ENCODE results near the gene SLC39A7. TPM values are rescaled to one million over a fixed set of nuclear protein-coding genes. Genes with fewer than 3 reads are reported as not detected.

Gene SLC39A7
- 47.6 to 68.6 TPM (median 54.0 TPM) in 3 replicates for polyA plus RNA-seq
- polyA plus RNA-seq (2011; ENCODE audit: low read depth) = 23.5 TPM
- polyA plus RNA-seq (2011; cell fraction: cytosol; rRNA removed) = 28.0 and 32.5 TPM in 2 replicates
- polyA plus RNA-seq (2011; cell fraction: nucleus; rRNA removed) = 126 and 135 TPM in 2 replicates
- 48.9 and 98.3 TPM in 2 replicates for polyA plus RNA-seq (2012; ENCODE audit: low replicate concordance)
- 36.1 to 86.7 TPM (median 50.6 TPM) in 3 replicates for polyA minus RNA-seq
- polyA minus RNA-seq (2011; cell fraction: cytosol; rRNA and poly(A)+ RNA removed) = 17.3 TPM
- 40.8 and 62.0 TPM in 2 replicates for polyA minus RNA-seq (2011; cell fraction: nucleus; rRNA and poly(A)+ RNA removed)

DNA sequence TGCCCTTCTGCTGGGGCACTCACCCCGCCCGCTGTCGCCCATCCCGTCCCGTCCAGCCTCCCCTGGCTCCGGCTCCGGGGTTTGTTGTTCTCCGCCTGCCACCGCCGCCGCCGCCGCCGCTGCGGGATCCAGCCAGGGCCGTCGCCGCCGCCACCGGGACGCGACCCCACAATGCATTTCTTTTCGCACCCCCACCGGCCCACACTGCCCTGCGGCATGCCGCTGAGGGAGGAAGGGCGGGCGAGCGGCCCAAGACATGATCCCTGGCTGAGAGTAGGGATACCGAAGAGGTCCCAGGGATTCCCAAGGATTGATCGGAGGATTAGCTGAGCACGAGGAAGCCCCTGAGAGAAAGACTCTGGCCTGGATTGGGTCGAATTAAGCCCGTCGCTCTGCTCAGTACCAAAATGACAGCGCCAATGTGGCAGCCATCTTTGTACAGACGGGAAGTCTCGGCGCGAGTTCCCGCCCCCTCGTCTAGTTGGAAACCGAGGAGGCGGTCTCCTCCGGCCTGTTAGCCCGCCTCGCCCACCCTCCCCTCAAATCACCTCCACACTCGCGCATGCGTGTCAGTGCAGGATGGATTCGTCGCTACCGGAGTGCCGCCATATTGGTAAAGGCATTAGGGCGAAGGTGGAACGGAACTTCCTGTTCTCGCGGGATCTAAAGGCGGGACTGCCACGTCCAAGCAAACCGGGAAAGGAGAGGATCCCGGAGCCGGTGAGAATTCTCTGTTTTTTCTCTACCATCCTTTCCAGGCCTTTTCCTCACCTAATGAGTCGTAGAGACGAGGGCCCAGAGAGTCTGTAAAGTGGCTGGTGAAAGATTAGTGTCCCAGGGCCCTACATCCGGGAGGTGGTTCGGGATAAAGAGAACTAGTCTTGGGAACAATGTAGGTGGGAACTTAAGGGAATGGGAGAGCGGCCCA is at the start of gene SLC39A7, which contains the start of gene RXRB:
Gene SLC39A7, plus strand, starts transcription at position 649 of the 928 bp plus-strand sequence. CDS start 379 bp downstream, outside the sequence.
Gene RXRB, minus strand, starts transcription at position 447 of the 928 bp plus-strand sequence. Its CDS starts 189 bp downstream, at position 258.
- H3K4me2 ChIP-seq (ENCODE audit: control insufficient read depth, extremely low read depth, insufficient read depth, low read depth, low read length) = peak within 1 kb of the TSS; percentile 100
- peaks cover 3% of the 10 kb centered on the region for H4K20me1 ChIP-seq (ENCODE audit: control insufficient read depth, extremely low read depth, insufficient read depth, low read length)
- H3K4me3 ChIP-seq (ENCODE audit: control insufficient read depth in 2 of 3, extremely low read depth in 1 of 3, insufficient read depth in 2 of 3, low read depth in 1 of 3, low read length in 3 of 3) = peak within 1 kb of the TSS; percentile 85 to 99 (median 88)
- H3K27ac ChIP-seq (ENCODE audit: control insufficient read depth, insufficient read depth, low read length) = peak within 1 kb of the TSS; percentile 99
- H3K4me1 ChIP-seq (ENCODE audit: control insufficient read depth, extremely low read depth, insufficient read depth, low read length) = peaks cover 32% of the 10 kb centered on the region
- no peaks in the 10 kb centered on the region for H3K27me3 ChIP-seq (ENCODE audit: control insufficient read depth, extremely low read depth, insufficient read depth, low read length)
- H3K9me3 ChIP-seq (ENCODE audit: control insufficient read depth, low read depth, low read length) = no peaks in the 10 kb centered on the region
- peaks cover 38% of the 10 kb centered on the region for H3K79me2 ChIP-seq (ENCODE audit: control insufficient read depth, insufficient read depth, low read length)
- DNase-seq (ENCODE audit: low read depth, low spot score) = peak; percentile 91
- peaks cover 7% of the 10 kb centered on the region for H3K9me1 ChIP-seq (ENCODE audit: control insufficient read depth, extremely low read depth, insufficient read depth, low read length)
- FAIRE-seq = peak; percentile 23
- dilution Hi-C loops (cut with MboI; ENCODE audit: extremely low pct_ligation_motif_present, low sequenced_read_pairs) = no loop called here
- peak within 1 kb of the TSS; percentile 95 for H3K9ac ChIP-seq (ENCODE audit: control insufficient read depth, extremely low read depth, insufficient read depth, low read length)
- TF ChIP-seq EZH2 (IDR thresholded peaks at IDR 0.05; ENCODE audit: low read length) (no peak), CTCF (optimal IDR thresholded peaks at IDR 0.05 in 1 of 3, IDR thresholded peaks at IDR 0.05 in 1 of 3, conservative IDR thresholded peaks at IDR 0.05 in 1 of 3; ENCODE audit: extremely low read depth in 1 of 3, insufficient read depth in 2 of 3, low read length in 3 of 3) (no peak)
- H3K36me3 ChIP-seq (ENCODE audit: control insufficient read depth in 2 of 2, extremely low read depth in 1 of 2, insufficient read depth in 2 of 2, low read length in 2 of 2) = peaks cover 27 to 37% of the 10 kb centered on the region in 2 experiments
- H2AFZ ChIP-seq (ENCODE audit: control insufficient read depth, low read length) = peak within 1 kb of the TSS; percentile 97

DNA sequence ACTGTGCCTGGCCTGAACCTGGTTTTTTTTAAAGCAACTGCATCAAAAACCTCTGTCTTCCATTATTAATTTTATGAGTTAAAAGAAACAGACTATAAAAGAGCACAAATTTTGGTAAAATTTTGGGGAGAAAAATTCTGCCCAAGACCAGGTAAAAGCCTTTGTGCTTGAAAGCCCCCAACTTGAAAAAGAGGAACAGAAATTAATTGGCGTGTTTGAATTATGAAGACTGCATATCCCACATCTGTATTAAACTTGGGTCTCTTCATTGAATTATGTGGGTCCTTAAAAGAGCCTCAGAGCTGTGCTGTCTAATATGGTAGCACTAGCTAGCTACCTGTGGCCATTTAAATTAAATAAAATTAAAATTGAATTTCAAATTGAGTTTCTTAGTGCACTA is 49.6 kb upstream of the SLC39A7 start:
- H3K79me2 ChIP-seq (ENCODE audit: control insufficient read depth, insufficient read depth, low read length) = no peaks in the 10 kb centered on the region
- no peak for TF ChIP-seq EZH2 (IDR thresholded peaks at IDR 0.05; ENCODE audit: low read length)
- no peak for TF ChIP-seq CTCF (optimal IDR thresholded peaks at IDR 0.05 in 1 of 3, IDR thresholded peaks at IDR 0.05 in 1 of 3, conservative IDR thresholded peaks at IDR 0.05 in 1 of 3; ENCODE audit: extremely low read depth in 1 of 3, insufficient read depth in 2 of 3, low read length in 3 of 3)
- H3K27ac ChIP-seq (ENCODE audit: control insufficient read depth, insufficient read depth, low read length) = no peak overlapping the region
- no peak overlapping the region for H3K9ac ChIP-seq (ENCODE audit: control insufficient read depth, extremely low read depth, insufficient read depth, low read length)
- H3K9me1 ChIP-seq (ENCODE audit: control insufficient read depth, extremely low read depth, insufficient read depth, low read length) = no peaks in the 10 kb centered on the region
- dilution Hi-C loops (cut with MboI; ENCODE audit: extremely low pct_ligation_motif_present, low sequenced_read_pairs) = no loop called here
- H2AFZ ChIP-seq (ENCODE audit: control insufficient read depth, low read length) = no peak overlapping the region
- no peak overlapping the region for H3K4me3 ChIP-seq (ENCODE audit: control insufficient read depth in 2 of 3, extremely low read depth in 1 of 3, insufficient read depth in 2 of 3, low read depth in 1 of 3, low read length in 3 of 3)
- H3K4me1 ChIP-seq (ENCODE audit: control insufficient read depth, extremely low read depth, insufficient read depth, low read length) = no peaks in the 10 kb centered on the region
- H3K36me3 ChIP-seq (ENCODE audit: control insufficient read depth in 2 of 2, extremely low read depth in 1 of 2, insufficient read depth in 2 of 2, low read length in 2 of 2) = no peaks in the 10 kb centered on the region
- no peaks in the 10 kb centered on the region for H4K20me1 ChIP-seq (ENCODE audit: control insufficient read depth, extremely low read depth, insufficient read depth, low read length)
- H3K4me2 ChIP-seq (ENCODE audit: control insufficient read depth, extremely low read depth, insufficient read depth, low read depth, low read length) = no peak overlapping the region
- FAIRE-seq = no peak
- no peak for DNase-seq (ENCODE audit: low read depth, low spot score)
- no peaks in the 10 kb centered on the region for H3K9me3 ChIP-seq (ENCODE audit: control insufficient read depth, low read depth, low read length)
- H3K27me3 ChIP-seq (ENCODE audit: control insufficient read depth, extremely low read depth, insufficient read depth, low read length) = no peaks in the 10 kb centered on the region
